ENCODE results near the gene IGSF9B. TPM values are rescaled to one million over a fixed set of nuclear protein-coding genes. Genes with fewer than 3 reads are reported as not detected.

The IGSF9B gene
- total and polyA plus RNA-seq, 12 donors: 0.12 to 23.4 (median 1.6) TPM

- TF ChIP-seq POLR2A (IDR thresholded peaks at IDR 0.05) (no peak), CTCF (IDR thresholded peaks at IDR 0.05) (no peak)
- Histone ChIP-seq H3K27ac (no peak overlapping the region), H3K27me3 (no peaks in the 10 kb centered on the region), H3K36me3 (replicated peaks in 1 of 2) (no peaks in the 10 kb centered on the region), H3K4me1 (replicated peaks in 1 of 2) (no peaks in the 10 kb centered on the region), H3K9me3 (replicated peaks in 1 of 3) (no peaks in the 10 kb centered on the region), H3K4me3 (no peak overlapping the region)
- DNase-seq: no peak
- intact Hi-C loops (cut with DNase I): no loop called here
- 86 to 93% (median 92%) methylated on average over 11 to 26 of the region's 26 CpGs for WGBS, 4 donors
Measured at GRCh38 chr11:133864756-133865155, 92.0 kb downstream of the IGSF9B start.

DNA sequence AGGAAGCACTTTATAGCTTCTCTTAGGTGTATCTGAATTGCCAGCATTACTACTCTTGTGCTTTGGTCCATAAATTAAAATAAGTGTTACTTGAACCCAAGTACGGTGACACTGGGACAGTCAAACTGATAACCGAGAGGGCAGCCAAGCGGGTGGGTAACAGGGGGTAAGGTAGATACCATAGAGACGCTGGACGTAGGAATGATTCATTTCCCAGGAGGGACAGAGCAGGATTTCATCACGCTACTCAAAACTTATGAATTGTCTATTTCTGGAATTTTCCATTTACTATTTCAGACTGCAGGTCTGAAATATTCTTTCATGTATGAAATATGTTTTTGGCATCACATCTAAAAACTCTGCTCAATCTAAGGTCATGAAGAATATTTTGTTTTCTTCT, 96.6 kb downstream of the IGSF9B start:
- intact Hi-C loops (cut with DNase I): no loop called here
- Histone ChIP-seq H3K4me3 (peak overlapping the region in 1 of 4 donors; percentile 5), H3K27ac (no peak overlapping the region), H3K36me3 (replicated peaks in 1 of 2) (no peaks in the 10 kb centered on the region), H3K27me3 (no peaks in the 10 kb centered on the region), H3K9me3 (replicated peaks in 1 of 3) (no peaks in the 10 kb centered on the region), H3K4me1 (replicated peaks in 1 of 2) (no peaks in the 10 kb centered on the region)
- no peak for DNase-seq
- WGBS, 4 donors: 43 to 53% (median 45%) methylated on average over 6 of the region's 6 CpGs
- TF ChIP-seq POLR2A (IDR thresholded peaks at IDR 0.05) (no peak), CTCF (IDR thresholded peaks at IDR 0.05) (no peak)

Other genes starting within 250 kb of the IGSF9B start
- not detected for gene SPATA19, start 111.5 kb downstream of the IGSF9B start, total RNA-seq
- gene SPATA19, start 111.5 kb downstream of the IGSF9B start, polyA plus RNA-seq: not detected
- gene JAM3, start 112.1 kb upstream of the IGSF9B start, total RNA-seq: 10 to 100 TPM; 19.2 to 42.2 (median 38.1) TPM
- 10 to 100 TPM; 18.0 to 24.3 (median 23.3) TPM for gene JAM3, start 112.1 kb upstream of the IGSF9B start, polyA plus RNA-seq

All from adrenal gland (tissue), 12 donors.